ENCODE data around the gene PTPRN2.
"Not testable (repeated sequence)": the region's sequence is repeated elsewhere in the genome, so short reads cannot be mapped to it uniquely, and the experiment has no call there.

The PTPRN2 gene

DNA sequence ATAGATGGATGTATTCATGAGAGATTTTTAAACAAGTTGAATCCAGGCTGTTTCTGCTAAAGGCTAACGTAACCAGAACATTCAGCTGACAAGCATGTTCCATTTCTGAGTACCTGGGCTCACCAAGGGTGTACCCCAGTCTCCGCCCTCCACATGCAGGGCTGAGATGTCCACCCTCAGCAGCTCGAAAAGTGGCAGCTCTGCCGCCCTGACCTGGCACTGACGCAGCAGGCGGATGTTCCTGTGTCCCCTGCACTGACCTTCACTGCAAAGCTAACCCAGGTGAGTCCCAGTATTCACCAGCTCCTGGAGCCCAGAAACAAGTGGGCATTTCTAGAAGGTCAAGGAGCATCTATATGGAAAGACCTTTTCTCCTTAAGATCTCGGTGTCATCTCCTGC, 437.4 kb downstream of the PTPRN2 start:
- H3K4me3 ChIP-seq (ENCODE audit: low read depth, low read length) = no peak overlapping the region
- TF ChIP-seq, protein P1, sequence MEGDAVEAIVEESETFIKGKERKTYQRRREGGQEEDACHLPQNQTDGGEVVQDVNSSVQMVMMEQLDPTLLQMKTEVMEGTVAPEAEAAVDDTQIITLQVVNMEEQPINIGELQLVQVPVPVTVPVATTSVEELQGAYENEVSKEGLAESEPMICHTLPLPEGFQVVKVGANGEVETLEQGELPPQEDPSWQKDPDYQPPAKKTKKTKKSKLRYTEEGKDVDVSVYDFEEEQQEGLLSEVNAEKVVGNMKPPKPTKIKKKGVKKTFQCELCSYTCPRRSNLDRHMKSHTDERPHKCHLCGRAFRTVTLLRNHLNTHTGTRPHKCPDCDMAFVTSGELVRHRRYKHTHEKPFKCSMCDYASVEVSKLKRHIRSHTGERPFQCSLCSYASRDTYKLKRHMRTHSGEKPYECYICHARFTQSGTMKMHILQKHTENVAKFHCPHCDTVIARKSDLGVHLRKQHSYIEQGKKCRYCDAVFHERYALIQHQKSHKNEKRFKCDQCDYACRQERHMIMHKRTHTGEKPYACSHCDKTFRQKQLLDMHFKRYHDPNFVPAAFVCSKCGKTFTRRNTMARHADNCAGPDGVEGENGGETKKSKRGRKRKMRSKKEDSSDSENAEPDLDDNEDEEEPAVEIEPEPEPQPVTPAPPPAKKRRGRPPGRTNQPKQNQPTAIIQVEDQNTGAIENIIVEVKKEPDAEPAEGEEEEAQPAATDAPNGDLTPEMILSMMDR (IDR thresholded peaks at IDR 0.05; ENCODE audit: borderline replicate concordance, insufficient read depth, low read depth, low read length) = no peak

DNA sequence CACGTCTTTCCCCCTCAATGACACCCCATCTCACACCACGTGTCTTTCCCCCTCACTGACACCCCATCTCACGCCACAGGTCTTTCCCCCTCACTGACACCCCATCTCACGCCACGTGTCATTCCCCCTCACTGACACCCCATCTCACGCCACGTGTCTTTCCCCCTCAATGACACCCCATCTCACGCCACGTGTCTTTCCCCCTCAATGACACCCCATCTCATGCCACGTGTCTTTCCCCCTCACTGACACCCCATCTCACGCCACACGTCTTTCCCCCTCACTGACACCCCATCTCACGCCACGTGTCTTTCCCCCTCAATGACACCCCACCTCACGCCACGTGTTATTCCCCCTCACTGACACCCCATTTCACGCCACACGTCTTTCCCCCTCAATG, 440.2 kb downstream of the PTPRN2 start:
- not testable (repeated sequence) for H3K4me3 ChIP-seq (ENCODE audit: low read depth, low read length)

DNA sequence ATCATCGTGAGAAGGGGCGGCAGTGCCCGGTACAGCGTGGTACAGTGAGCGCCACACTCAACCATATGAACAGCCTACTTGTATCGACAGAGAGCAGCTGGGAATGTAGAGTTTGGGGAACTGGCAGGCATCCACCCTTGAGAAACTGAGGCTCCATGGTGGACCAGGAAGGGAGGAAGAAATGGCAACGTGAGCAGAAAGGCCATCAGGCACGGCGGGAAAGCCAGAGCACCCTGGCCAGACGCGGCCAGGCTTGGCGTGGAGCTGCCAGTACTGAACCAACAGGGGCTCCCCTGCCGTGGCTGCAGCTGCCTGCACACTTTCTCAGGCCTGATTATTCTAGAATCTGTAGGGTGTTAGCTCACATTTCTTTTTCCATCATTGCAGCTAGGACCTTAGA, 442.3 kb downstream of the PTPRN2 start:
- H3K4me3 ChIP-seq (ENCODE audit: low read depth, low read length) = no peak overlapping the region
- TF ChIP-seq, protein P1 (IDR thresholded peaks at IDR 0.05; ENCODE audit: borderline replicate concordance, insufficient read depth, low read depth, low read length) = no peak

DNA sequence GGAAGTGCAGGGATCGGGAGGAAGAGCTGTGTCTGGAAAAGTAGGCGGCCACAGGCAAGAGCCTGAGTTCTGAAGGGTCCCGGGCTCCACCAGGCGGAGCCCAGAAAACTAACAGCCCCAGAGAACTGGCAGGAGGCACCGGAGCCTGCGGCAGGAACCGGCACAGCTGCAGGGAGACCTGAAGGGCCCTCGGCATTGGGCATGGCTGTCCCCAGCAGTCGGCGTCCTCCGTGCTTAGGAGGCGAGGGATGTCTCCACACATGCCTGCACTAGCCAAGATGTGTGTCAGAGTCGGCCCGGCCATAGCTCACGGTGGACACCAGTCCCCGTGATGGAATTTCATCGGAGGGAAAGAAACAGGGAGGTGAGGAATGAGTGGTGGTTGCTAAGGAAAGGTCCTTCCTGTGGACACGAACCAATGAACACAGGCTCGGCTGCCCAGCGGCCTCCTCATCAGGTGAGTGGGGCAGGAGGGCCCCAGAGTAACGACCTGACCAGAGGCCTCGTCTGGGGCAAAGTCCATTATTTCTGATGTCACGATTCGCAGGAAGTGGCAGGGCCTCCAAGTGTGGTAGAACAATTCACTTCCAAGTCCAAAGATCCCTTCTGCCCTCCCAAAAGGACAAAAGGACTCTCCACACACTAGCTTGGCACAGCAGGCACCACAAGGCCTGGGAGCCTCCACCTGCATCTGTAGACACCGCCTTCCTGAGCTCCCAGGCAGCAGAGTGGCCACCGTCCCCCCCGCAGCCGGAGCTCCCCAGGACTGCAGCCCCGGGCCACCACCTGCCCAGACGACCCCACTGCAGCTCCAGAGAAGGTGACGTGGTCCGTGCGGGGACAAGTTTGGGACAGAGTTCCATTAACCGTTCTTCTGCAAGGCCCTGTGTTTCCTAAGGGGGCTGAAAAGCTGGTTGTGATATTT, 444.2 kb downstream of the PTPRN2 start:
- H3K4me3 ChIP-seq (ENCODE audit: low read depth, low read length) = no peak overlapping the region
- TF ChIP-seq, protein P1 (IDR thresholded peaks at IDR 0.05; ENCODE audit: borderline replicate concordance, insufficient read depth, low read depth, low read length) = no peak

DNA sequence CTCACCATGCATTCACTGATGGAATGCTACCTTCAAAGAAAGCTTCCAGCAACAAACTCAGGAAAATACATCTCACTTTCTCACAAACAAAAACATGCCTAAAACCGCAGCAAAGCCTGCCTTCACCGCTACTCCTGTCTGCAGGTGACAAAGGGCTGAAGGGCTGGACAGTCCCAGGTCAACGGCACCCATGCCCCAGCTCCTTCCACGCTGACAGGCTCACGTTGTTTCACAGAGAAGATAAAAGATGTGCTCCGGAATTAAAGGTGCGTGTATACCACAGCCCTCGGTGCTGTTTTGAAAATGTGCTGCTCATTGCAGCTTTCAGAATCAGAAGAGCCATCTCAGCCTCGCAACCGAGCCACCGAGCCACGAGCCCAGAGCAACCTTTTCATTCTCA, 445.0 kb downstream of the PTPRN2 start:
- no peak overlapping the region for H3K4me3 ChIP-seq (ENCODE audit: low read depth, low read length)
- TF ChIP-seq, protein P1 (IDR thresholded peaks at IDR 0.05; ENCODE audit: borderline replicate concordance, insufficient read depth, low read depth, low read length) = no peak

DNA sequence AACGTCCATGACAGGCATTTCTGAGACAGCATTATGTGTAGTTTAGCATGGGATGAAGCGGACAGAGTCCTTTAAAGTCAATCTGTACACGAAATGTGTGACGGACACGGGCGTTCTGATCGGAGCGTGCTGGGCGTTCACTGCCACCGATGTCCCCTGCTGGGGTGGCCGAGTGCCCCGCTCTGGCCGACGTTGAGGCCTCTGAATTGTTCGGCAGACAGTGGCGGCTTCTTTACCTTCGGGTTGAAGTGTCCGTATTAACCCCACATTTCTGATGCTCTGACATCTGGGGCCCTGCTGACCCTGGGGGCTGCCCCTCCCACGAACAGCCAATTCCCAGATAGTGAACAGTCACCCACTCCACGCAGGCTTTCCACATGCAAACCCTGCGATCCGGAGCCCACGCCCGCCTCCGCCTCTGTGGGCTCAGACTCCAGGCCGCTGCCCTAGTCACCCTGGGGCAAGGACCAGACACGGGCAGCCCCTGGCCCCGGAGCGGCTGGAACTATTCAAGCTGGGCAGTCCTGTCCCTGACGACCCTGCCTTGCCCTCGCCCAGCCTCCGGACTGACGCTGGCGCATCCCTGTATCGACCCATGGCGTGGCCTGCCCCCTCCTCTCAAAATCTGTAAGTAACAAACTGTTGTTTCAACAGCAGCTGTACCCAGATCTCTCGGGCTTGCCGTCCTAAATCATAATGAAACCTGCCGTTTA, 445.7 kb downstream of the PTPRN2 start:
- TF ChIP-seq, protein P1 (IDR thresholded peaks at IDR 0.05; ENCODE audit: borderline replicate concordance, insufficient read depth, low read depth, low read length) = no peak

DNA sequence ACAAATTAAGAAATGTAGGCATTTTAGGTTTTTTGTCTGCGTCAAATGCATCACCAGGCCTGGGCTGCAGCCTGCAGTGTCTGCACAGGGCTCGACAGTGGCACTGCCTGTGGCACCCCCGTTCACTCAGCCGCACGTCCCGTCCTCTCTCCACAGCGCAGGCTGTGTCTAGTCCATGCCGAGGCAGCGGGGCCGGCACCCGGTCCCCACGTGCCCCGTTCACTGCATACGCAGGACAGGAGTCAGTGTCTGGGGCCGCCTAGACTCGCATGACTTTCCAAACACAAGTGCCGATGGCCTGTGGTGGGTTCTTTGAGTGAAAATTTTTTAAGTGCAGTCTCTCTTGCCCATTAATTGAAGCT, 446.4 kb downstream of the PTPRN2 start:
- TF ChIP-seq, protein P1 (IDR thresholded peaks at IDR 0.05; ENCODE audit: borderline replicate concordance, insufficient read depth, low read depth, low read length) = no peak

More for the DNA sequence above, 445.7 kb downstream of the PTPRN2 start:
- no peak overlapping the region for H3K4me3 ChIP-seq (ENCODE audit: low read depth, low read length)

More for the DNA sequence above, 446.4 kb downstream of the PTPRN2 start:
- H3K4me3 ChIP-seq (ENCODE audit: low read depth, low read length) = no peak overlapping the region
